ENCODE measurements around the gene MARCKS. TPM values are rescaled to one million over a fixed set of nuclear protein-coding genes. Genes with fewer than 3 reads are reported as not detected.

The MARCKS gene
- total and polyA plus RNA-seq, 2 experiments from 2014 or later, result 193 to 224 TPM

- no peak for TF ChIP-seq CTCF (IDR thresholded peaks at IDR 0.05; ENCODE audit: low read depth, low read length)
- DNase-seq (ENCODE audit: low read depth in 1 of 2, low spot score in 1 of 2), result no peak
- Histone ChIP-seq H3K36me3 (no peaks in the 10 kb centered on the region), H3K9me3 (ENCODE audit: low read depth) (no peaks in the 10 kb centered on the region), H3K27me3 (peaks cover 22% of the 10 kb centered on the region), H3K4me3 (no peak overlapping the region), H3K27ac (no peak overlapping the region), H3K4me1 (ENCODE audit: low read depth) (no peaks in the 10 kb centered on the region)
These were observed 15.0 kb upstream of the MARCKS start for GRCh38 chr6:113842165-113842564.

GRCh38 chr6:113843500-113844073, 13.6 kb upstream of the MARCKS start:
- Histone ChIP-seq H3K9me3 (ENCODE audit: low read depth) (no peaks in the 10 kb centered on the region), H3K36me3 (no peaks in the 10 kb centered on the region), H3K4me3 (no peak overlapping the region), H3K4me1 (ENCODE audit: low read depth) (no peaks in the 10 kb centered on the region), H3K27ac (no peak overlapping the region), H3K27me3 (peaks cover 22% of the 10 kb centered on the region)
- no peak for TF ChIP-seq CTCF (IDR thresholded peaks at IDR 0.05; ENCODE audit: low read depth, low read length)
- DNase-seq (ENCODE audit: low read depth in 1 of 2, low spot score in 1 of 2), result no peak

GRCh38 chr6:113846577-113846976, 10.6 kb upstream of the MARCKS start:
- Histone ChIP-seq H3K27ac (no peak overlapping the region), H3K36me3 (no peaks in the 10 kb centered on the region), H3K9me3 (ENCODE audit: low read depth) (no peaks in the 10 kb centered on the region), H3K27me3 (peaks cover 30% of the 10 kb centered on the region), H3K4me1 (ENCODE audit: low read depth) (no peaks in the 10 kb centered on the region), H3K4me3 (no peak overlapping the region)
- no peak for TF ChIP-seq CTCF (IDR thresholded peaks at IDR 0.05; ENCODE audit: low read depth, low read length)
- no peak for DNase-seq (ENCODE audit: low read depth in 1 of 2, low spot score in 1 of 2)

GRCh38 chr6:113847447-113847846, 9.7 kb upstream of the MARCKS start:
- H3K27me3 ChIP-seq, result peaks cover 38% of the 10 kb centered on the region
- H3K4me1 ChIP-seq (ENCODE audit: low read depth), result no peaks in the 10 kb centered on the region
- DNase-seq (ENCODE audit: low read depth in 1 of 2, low spot score in 1 of 2), result no peak
- no peaks in the 10 kb centered on the region for H3K36me3 ChIP-seq
- no peak for TF ChIP-seq CTCF (IDR thresholded peaks at IDR 0.05; ENCODE audit: low read depth, low read length)
- H3K4me3 ChIP-seq, result no peak overlapping the region
- H3K9me3 ChIP-seq (ENCODE audit: low read depth), result no peaks in the 10 kb centered on the region
- no peak overlapping the region for H3K27ac ChIP-seq

GRCh38 chr6:113848280-113848679, 8.9 kb upstream of the MARCKS start:
- Histone ChIP-seq H3K36me3 (no peaks in the 10 kb centered on the region), H3K4me1 (ENCODE audit: low read depth) (no peaks in the 10 kb centered on the region), H3K9me3 (ENCODE audit: low read depth) (no peaks in the 10 kb centered on the region), H3K27me3 (peaks cover 47% of the 10 kb centered on the region), H3K27ac (no peak overlapping the region), H3K4me3 (no peak overlapping the region)
- TF ChIP-seq CTCF (IDR thresholded peaks at IDR 0.05; ENCODE audit: low read depth, low read length), result no peak
- no peak for DNase-seq (ENCODE audit: low read depth in 1 of 2, low spot score in 1 of 2)
